Stimulated activated CD4-positive, alpha-beta T cell treated with anti-CD3 and anti-CD28 coated beads, Interleukin-4, amount 100 ng/mL, for 48 hours (primary cell): Measurements from ENCODE around the gene ZSCAN25.
"Not testable (repeated sequence)": the region's sequence is repeated elsewhere in the genome, so short reads cannot be mapped to it uniquely, and the experiment has no call there.

ENCODE experiments used
- DNase-seq, 2 donors: peaks; one replicate each; pipeline ENCODE4 v3.0.0-alpha.2; 2020; ENCODE audit warnings: low read depth in 2 of 2

Gene ZSCAN25

GRCh38 chr7:99617192-99617781 is 541 bp downstream of the ZSCAN25 start:
- no peak for DNase-seq

- no peak for DNase-seq
Observed at GRCh38 chr7:99618726-99619125, 2.0 kb downstream of the ZSCAN25 start.

GRCh38 chr7:99619571-99620130 is 2.9 kb downstream of the ZSCAN25 start:
- no peak for DNase-seq

GRCh38 chr7:99621271-99621670 is 4.5 kb downstream of the ZSCAN25 start:
- no peak for DNase-seq

GRCh38 chr7:99622596-99622995 is 5.8 kb downstream of the ZSCAN25 start:
- DNase-seq = no peak

- no peak for DNase-seq
Observed at GRCh38 chr7:99623091-99623693, 6.4 kb downstream of the ZSCAN25 start.

- peak in 1 of 2 donors; percentile 32 for DNase-seq
Observed at GRCh38 chr7:99623702-99624447, 7.1 kb downstream of the ZSCAN25 start.

GRCh38 chr7:99624484-99624883 is 7.7 kb downstream of the ZSCAN25 start:
- DNase-seq = peak; percentile 51 to 56

GRCh38 chr7:99625321-99625720 is 8.6 kb downstream of the ZSCAN25 start:
- DNase-seq = no peak

GRCh38 chr7:99625961-99626360 is 9.2 kb downstream of the ZSCAN25 start:
- no peak for DNase-seq

- DNase-seq = no peak
Observed at GRCh38 chr7:99626661-99627060, 9.9 kb downstream of the ZSCAN25 start.

GRCh38 chr7:99627513-99627912 is 10.8 kb downstream of the ZSCAN25 start:
- DNase-seq = no peak

- DNase-seq = no peak
Observed at GRCh38 chr7:99628471-99629465, 12.0 kb downstream of the ZSCAN25 start.

GRCh38 chr7:99629643-99630042 is 12.9 kb downstream of the ZSCAN25 start:
- no peak for DNase-seq

GRCh38 chr7:99631295-99632109 is 14.8 kb downstream of the ZSCAN25 start:
- DNase-seq = no peak

GRCh38 chr7:99637414-99637813 is 20.7 kb downstream of the ZSCAN25 start:
- not testable (repeated sequence) for DNase-seq

- no peak for DNase-seq
Observed at GRCh38 chr7:99638731-99639130, 22.0 kb downstream of the ZSCAN25 start.

GRCh38 chr7:99639267-99639666 is 22.5 kb downstream of the ZSCAN25 start:
- DNase-seq = no peak

GRCh38 chr7:99642027-99642426 is 25.3 kb downstream of the ZSCAN25 start:
- no peak for DNase-seq

GRCh38 chr7:99643464-99643863 is 26.7 kb downstream of the ZSCAN25 start:
- DNase-seq = no peak

GRCh38 chr7:99644431-99644830 is 27.7 kb downstream of the ZSCAN25 start:
- no peak for DNase-seq
